A549 treated with AZD9567 at 1 μM for 4 hours (cell line): ENCODE data around the gene MASP1. TPM values are rescaled to one million over a fixed set of nuclear protein-coding genes. Genes with fewer than 3 reads are reported as not detected.

Source experiments
- total RNA-seq: library from RNA; stranded (reverse); fragments of 200-300 nt; extraction: Qiagen RNA extraction; gene quantifications from 5 replicates; pipeline ENCODE4 v1.2.3, GENCODE V29; 2022; ENCODE audit not compliant: insufficient read depth

The MASP1 gene, protein sequence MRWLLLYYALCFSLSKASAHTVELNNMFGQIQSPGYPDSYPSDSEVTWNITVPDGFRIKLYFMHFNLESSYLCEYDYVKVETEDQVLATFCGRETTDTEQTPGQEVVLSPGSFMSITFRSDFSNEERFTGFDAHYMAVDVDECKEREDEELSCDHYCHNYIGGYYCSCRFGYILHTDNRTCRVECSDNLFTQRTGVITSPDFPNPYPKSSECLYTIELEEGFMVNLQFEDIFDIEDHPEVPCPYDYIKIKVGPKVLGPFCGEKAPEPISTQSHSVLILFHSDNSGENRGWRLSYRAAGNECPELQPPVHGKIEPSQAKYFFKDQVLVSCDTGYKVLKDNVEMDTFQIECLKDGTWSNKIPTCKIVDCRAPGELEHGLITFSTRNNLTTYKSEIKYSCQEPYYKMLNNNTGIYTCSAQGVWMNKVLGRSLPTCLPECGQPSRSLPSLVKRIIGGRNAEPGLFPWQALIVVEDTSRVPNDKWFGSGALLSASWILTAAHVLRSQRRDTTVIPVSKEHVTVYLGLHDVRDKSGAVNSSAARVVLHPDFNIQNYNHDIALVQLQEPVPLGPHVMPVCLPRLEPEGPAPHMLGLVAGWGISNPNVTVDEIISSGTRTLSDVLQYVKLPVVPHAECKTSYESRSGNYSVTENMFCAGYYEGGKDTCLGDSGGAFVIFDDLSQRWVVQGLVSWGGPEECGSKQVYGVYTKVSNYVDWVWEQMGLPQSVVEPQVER
- total RNA-seq, result 0.12 TPM in 1 of 5 replicates, not detected in the others

DNA sequence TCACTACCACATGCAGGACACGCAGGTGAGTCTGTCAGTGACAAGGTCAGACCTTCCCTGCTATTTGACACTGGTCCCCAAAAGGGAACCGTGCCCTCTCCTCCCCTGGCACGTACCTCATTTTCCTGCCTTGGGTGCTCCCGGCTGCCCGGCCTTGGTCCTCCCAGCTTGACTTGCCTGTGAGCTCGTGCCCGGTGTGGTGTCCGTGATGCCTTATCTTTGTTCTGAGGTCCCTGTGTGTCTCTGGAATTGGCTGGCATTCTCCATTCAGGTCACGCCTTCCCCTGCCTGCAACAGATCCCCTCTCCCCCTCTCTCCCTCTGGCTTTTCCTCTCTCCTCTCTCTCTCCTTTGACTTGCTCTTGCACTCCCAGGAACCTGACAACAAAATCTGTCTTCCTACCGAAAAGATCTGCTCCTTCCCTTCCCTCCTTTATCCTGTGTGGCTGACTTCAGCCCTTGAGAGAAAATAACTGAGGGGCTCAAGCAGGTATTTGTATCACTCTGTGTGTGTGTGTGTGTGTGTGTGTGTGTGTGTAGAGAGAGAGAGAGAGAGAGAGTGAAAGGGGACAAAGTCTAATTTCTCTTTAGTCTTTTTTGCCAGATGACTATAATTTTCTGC is at the start of gene MASP1:
Gene MASP1, minus strand, starts transcription at position 226 of the 621 bp plus-strand sequence. Its CDS starts 105 bp downstream, at position 121.

DNA sequence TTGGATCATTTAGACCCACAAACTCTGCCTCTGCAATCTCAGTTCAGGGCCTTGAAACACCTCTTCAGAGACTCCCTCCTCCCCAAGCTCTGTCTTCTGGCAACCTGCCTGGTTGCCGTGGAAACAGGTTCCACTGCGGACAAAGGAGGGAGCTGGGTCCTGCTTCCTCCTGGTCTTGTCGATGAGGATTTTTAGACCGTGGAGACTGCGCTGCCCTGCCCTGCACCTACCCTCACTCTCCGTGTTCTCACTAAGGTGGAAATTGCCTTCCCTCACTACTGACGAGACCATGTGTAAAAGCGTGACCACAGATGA is 94.2 kb downstream of the MASP1 start, which contains the start of gene RTP1:
Gene RTP1, plus strand, starts transcription at position 152 of the 315 bp plus-strand sequence. Its CDS starts 30 bp downstream, at position 182.

Other genes with a start within 250 kb of the MASP1 start
- gene RPL39L, start 152.2 kb downstream of the MASP1 start, total RNA-seq, result 48.3 to 52.9 TPM (median 51.3 TPM) in 5 replicates
- gene RTP1, start 94.3 kb downstream of the MASP1 start, total RNA-seq, result not detected in 5 replicates
- not detected in 5 replicates for gene RTP4, start 76.6 kb upstream of the MASP1 start, total RNA-seq